ENCODE data around the gene NKAIN2. TPM values are rescaled to one million over a fixed set of nuclear protein-coding genes. Genes with fewer than 3 reads are reported as not detected.

The NKAIN2 gene
- total and polyA plus RNA-seq, 9 of the 15 experiments (the other 6 are each of a cell fraction or from before 2014, with no cell fraction given) = not detected

GRCh38 chr6:123928529-123928928 lies 124.9 kb downstream of the NKAIN2 start:
- H2AFZ ChIP-seq (ENCODE audit: low read depth, low read length) = no peak overlapping the region
- H3K9me3 ChIP-seq (replicated peaks; ENCODE audit: control insufficient read depth, insufficient read depth, low read depth, low read length) = no peaks in the 10 kb centered on the region; the same call in 1 of the 2 replicates
- FAIRE-seq (no peak), DNase-seq (ENCODE audit: extremely low read depth in 1 of 4, low spot score in 3 of 4) (no peak), ATAC-seq (no peak)
- no peak overlapping the region for H3K27ac ChIP-seq (ENCODE audit: extremely low read depth, low read depth, low read length)
- no TSS peak for BruUV-seq (replicated peaks)
- H3K9ac ChIP-seq (ENCODE audit: insufficient read depth in 1 of 2, low read depth in 2 of 2, low read length in 2 of 2) = no peak overlapping the region
- H3K27me3 ChIP-seq (ENCODE audit: control insufficient read depth in 2 of 2, insufficient read depth in 2 of 2, low read length in 2 of 2) = no peaks in the 10 kb centered on the region
- in situ Hi-C loops (cut with MboI) = no loop called here
- no peaks in the 10 kb centered on the region for H3K9me1 ChIP-seq (ENCODE audit: control insufficient read depth, insufficient read depth, low read length)
- ChIA-PET POLR2A (no interaction called here), CTCF (ENCODE audit: low intra/inter-chr PET ratio) (no interaction called here)
- H3K79me2 ChIP-seq (ENCODE audit: control insufficient read depth, insufficient read depth, low read length) = no peaks in the 10 kb centered on the region
- WGBS (ENCODE audit: insufficient coverage, low coverage, missing lambda C conversion rate) = 0% methylated on average over 1 of the region's 1 CpG
- no peaks in the 10 kb centered on the region for H4K20me1 ChIP-seq (replicated peaks; ENCODE audit: control insufficient read depth, insufficient read depth, low read length)
- no peaks in the 10 kb centered on the region for H3K4me1 ChIP-seq (replicated peaks in 1 of 2; ENCODE audit: control insufficient read depth in 2 of 2, insufficient read depth in 2 of 2, low read length in 2 of 2)
- no peaks in the 10 kb centered on the region for H3K36me3 ChIP-seq (ENCODE audit: control insufficient read depth, insufficient read depth, low read length)
- H3K4me2 ChIP-seq (ENCODE audit: insufficient read depth, low read length) = no peak overlapping the region
- TF ChIP-seq GTF3C2 (IDR thresholded peaks at IDR 0.05; ENCODE audit: borderline replicate concordance, extremely low read depth, insufficient read length) (no peak), TAF1 (IDR thresholded peaks at IDR 0.05; ENCODE audit: control insufficient read depth, extremely low read depth, insufficient read depth, low read length, severe bottlenecking) (no peak), NR1H2 (CRISPR knock-in tag; IDR thresholded peaks at IDR 0.05) (no peak), HDAC8 (tag; IDR thresholded peaks at IDR 0.05) (no peak), XRCC3 (IDR thresholded peaks at IDR 0.05) (no peak), HIVEP1 (CRISPR knock-in tag; IDR thresholded peaks at IDR 0.05) (no peak), POLR2AphosphoS2 (IDR thresholded peaks at IDR 0.05; ENCODE audit: low read length) (no peak), DIDO1 (tag; IDR thresholded peaks at IDR 0.05; ENCODE audit: low read depth) (no peak), RNF219 (CRISPR knock-in tag; IDR thresholded peaks at IDR 0.05) (no peak), TAF15 (IDR thresholded peaks at IDR 0.05; ENCODE audit: low read depth, low read length) (no peak), ZNF436 (CRISPR knock-in tag; IDR thresholded peaks at IDR 0.05) (no peak), CBFA2T3 (IDR thresholded peaks at IDR 0.05) (no peak)
- intact Hi-C loops (cut with micrococcal nuclease) = no loop called here
- no peak overlapping the region for H3K4me3 ChIP-seq
